GM21576 (cell line): ENCODE measurements around the gene FXYD3.

Source experiments
- ATAC-seq: cut with Tn5 transposase; IDR thresholded peaks from one replicate; pipeline ENCODE4 v1.9.1; 2021; ENCODE audit warnings: mild to moderate bottlenecking, moderate library complexity; ENCODE audit not compliant: unreplicated experiment

Gene FXYD3

GRCh38 chr19:35157431-35157830, 41.8 kb downstream of the FXYD3 start:
- no peak for ATAC-seq

GRCh38 chr19:35159606-35160005, 44.0 kb downstream of the FXYD3 start:
- ATAC-seq: no peak

- ATAC-seq: no peak
Observed at GRCh38 chr19:35160629-35161433, 45.2 kb downstream of the FXYD3 start.

- ATAC-seq: no peak
Observed at GRCh38 chr19:35161434-35161743, 45.8 kb downstream of the FXYD3 start.

DNA sequence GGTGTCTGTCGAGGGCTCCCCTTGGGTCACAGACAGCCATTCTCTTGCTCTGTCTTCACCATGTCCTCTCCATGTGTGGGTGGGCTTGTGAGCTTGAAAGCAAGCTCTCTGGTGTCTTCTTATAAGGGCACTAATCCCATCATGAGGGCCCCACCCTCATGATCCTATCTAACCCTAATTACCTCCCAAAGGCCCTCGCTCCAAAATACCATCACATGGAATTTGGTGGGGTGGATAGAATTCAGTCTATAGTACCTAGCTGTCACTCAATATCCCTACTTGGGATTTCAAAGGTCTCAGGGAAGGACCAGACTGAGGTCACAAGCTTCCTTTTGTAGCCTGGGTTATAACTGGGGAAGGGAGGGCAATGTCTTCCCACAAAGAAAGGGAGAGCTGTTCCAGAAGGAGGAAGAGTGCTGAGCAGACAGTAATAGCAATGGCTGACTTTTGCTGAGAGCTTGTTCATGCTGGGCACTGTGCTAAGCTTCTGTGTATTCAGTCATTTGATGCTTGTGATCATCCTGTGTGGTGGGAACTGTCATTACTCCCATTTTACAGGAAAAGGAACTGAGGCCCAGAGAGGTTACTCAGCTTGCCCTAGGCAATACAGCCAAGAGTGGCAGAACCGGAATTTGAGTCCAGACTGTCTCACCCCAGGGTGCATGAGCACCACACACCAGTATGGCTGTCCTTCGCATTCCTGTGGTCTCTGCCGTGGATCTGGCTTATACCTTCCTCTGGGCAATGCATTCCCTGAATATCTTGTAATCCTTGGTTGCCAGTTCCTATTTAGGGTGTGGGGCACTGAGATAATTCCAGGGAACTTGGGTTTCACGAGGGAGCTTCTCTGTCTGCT, 47.1 kb downstream of the FXYD3 start:
- ATAC-seq: no peak

DNA sequence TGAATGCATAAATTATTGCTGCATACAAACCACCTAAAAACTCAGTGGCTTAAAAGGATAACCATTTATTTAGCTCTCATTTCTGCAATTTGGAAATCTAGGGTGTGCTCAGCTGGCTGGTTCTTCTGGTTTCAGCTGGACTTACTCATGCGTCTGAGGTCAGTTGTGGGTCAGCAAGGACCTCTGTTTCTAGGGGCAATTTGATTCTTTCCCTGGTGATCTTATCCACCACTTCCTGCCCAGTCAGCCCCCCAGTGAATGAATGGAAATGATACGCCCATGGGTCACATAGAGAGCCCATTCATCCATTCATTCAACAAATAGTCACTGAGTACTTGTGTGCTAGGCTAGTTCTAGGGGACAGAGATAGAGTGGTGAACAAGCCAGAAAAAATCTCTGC, 48.8 kb downstream of the FXYD3 start:
- no peak for ATAC-seq

DNA sequence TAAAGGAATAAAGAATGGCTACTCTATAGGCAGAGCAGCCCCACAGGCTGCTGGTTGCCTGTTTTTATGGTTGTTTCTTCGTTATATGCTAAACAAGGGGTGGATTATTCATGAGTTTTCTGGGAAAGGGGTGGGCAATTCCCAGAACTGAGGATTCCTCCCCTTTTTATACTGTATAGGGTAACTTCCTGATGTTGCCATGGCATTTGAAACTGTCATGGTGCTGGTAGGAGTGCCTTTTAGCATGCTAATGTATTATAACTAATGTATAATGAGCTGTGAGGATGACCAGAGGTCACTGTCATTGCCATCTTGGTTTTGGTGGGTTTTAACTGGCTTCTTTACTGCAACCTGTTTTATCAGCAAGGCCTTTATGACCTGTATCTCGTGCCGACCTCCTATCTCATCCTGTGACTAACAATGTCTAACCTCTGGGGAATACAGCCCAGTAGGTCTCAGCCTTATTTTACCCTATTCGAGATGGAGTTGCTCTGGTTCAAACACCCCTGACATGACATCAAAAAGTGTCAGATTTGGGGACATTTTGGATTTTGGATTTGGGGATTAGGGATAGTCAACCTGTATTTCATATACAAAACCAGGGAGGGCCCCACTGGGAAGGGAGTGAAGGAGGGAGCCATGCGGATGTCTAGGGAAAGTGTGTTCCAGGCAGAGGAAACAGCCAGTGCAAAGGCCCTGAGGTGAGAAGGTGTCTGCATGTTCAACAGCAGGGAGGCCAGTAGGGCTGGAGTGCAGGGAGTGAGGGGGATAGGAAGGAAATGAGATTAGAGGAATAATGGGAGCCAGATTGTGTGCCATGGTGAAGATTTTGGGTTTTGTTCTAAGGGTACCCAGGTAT, 49.8 kb downstream of the FXYD3 start:
- ATAC-seq: no peak

GRCh38 chr19:35166100-35167063, 50.8 kb downstream of the FXYD3 start:
- no peak for ATAC-seq

DNA sequence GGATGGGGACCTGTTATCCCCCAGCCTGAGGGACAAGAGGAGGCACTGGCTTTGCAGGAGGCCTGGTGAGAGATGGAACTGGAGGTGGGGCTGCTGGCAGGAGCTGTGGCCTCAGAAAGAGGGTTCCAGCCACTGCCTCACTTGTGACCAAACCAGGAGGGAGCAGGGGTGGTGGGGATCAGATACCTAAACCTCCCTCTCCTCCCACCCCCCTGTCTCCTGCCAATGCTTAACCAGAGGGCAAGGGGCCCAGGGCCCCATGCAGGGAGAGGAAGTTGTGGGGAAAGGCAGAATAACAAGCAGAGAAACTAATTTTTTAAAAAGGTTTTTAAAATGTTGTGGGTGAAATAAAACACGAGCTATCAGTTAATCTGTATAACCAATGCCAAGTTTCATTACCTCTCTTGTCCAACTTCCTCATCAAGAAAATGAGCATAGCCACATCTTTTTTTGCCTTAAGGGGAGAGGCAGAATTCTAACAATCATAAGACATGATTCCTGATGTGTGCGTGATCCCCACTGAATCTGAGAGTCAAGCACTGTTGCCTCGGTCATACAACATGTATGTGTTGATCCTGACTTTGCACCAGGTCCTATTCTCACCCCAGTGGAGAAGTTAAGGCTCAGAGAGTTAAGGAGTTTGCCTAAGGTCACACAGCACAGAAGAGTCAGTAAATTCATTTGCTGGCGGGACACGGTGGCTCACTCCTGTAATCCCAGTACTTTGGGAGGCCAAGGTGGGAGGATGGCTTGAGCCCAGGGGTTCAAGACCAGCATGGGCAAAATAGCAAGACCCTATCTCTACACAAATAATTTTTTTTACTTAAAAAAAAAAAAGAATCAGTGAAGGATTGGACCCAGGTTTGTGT, 51.9 kb downstream of the FXYD3 start:
- no peak for ATAC-seq

- ATAC-seq: no peak
Observed at GRCh38 chr19:35168196-35168595, 52.6 kb downstream of the FXYD3 start.

DNA sequence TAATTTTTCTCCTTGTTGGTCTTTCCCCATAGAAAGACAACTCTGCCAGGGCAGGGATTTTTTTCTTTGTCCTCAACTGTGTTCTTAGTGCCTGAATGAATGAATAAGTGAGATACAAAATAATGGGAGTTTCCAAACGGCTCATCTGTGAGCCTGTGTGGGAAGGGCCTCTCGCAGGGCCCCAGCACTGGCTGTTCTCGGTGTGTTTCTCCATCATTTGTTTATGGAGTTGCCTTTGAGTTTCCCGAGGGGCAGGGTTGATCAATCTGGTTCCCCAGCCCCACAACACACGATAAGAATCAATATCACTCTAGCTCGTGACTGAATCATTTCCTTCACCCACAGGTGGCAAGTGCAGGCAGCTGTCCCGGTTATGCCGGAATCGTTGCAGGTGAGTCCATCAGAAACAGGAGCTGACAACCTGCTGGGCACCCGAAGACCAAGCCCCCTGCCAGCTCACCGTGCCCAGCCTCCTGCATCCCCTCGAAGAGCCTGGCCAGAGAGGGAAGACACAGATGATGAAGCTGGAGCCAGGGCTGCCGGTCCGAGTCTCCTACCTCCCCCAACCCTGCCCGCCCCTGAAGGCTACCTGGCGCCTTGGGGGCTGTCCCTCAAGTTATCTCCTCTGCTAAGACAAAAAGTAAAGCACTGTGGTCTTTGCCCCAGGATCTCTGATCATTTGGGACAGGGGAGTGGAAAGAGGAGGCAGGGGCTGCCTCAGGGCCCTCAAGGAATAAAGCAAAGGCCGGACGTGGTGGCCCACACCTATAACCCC, 53.8 kb downstream of the FXYD3 start:
- no peak for ATAC-seq

DNA sequence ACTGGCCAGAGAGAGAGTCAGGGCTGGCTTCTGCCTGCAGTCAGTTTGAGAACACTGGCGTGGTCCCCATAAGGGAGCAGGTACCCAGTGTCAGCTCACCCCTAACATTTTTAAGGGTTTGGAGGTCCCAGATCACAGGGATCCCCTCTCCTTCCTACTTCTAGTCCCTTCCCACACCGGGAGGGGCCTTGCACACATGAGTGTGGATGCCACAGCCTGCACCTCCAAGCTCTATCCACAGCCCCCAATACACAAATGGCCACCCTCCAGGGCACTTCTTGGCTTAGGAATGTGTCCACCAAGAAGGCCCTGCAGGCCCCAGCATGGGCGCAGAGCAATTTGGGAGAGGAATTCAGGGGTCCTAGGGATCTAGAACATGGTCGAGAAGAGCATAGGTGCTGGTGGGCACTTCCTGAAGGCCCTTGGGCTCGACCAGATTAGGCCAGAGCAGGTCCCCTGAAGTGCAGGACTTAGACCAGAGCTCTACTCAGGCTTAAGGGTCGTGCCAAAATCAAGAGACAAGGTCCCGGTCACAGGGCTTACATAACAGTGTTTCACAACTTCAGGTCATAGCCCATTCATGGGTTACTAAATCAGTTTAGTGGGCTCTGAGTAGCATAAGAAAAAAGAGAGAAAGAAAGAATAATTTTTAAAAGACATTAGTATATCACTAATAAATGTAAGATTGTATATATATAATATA, 54.9 kb downstream of the FXYD3 start:
- ATAC-seq: no peak

DNA sequence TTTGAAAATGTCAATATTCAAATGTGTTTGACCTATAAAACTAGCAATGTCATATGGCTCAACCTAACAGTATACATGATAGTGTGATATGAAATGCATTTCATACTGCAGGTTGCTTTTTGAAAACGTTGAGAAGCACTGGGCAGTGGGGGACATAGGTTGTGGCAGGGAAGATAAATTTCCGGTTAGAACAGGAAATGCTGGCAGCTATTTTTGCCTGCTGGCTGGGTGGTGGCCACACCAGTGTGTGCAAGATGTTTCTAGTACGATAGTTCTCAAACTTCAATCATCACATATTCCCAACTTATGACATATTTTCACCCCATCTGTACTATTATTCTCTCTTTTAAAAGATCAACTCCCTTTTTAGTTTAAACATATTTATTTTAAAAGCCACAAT, 56.1 kb downstream of the FXYD3 start:
- ATAC-seq: no peak
